ENCODE measurements around the gene TMEM213. TPM values are rescaled to one million over a fixed set of nuclear protein-coding genes. Genes with fewer than 3 reads are reported as not detected.

The TMEM213 gene
- polyA plus RNA-seq, 1 donor (not counting 4 experiments of a cell fraction or from before 2014, with no cell fraction given): not detected

- Histone ChIP-seq H2AFZ (ENCODE audit: control insufficient read depth, low read length) (no peak overlapping the region), H3K27me3 (ENCODE audit: control insufficient read depth, extremely low read depth, insufficient read depth, low read length) (no peaks in the 10 kb centered on the region), H3K9ac (ENCODE audit: control insufficient read depth, extremely low read depth, insufficient read depth, low read length) (no peak overlapping the region), H3K4me1 (ENCODE audit: control insufficient read depth, extremely low read depth, insufficient read depth, low read length) (peaks cover 25% of the 10 kb centered on the region), H3K4me2 (ENCODE audit: control insufficient read depth, extremely low read depth, insufficient read depth, low read depth, low read length) (no peak overlapping the region), H3K9me3 (ENCODE audit: control insufficient read depth, low read depth, low read length) (no peaks in the 10 kb centered on the region), H3K36me3 (ENCODE audit: control insufficient read depth in 2 of 2, extremely low read depth in 1 of 2, insufficient read depth in 2 of 2, low read length in 2 of 2) (no peaks in the 10 kb centered on the region), H3K27ac (ENCODE audit: control insufficient read depth, insufficient read depth, low read length) (no peak overlapping the region), H3K79me2 (ENCODE audit: control insufficient read depth, insufficient read depth, low read length) (no peaks in the 10 kb centered on the region), H4K20me1 (ENCODE audit: control insufficient read depth, extremely low read depth, insufficient read depth, low read length) (no peaks in the 10 kb centered on the region), H3K9me1 (ENCODE audit: control insufficient read depth, extremely low read depth, insufficient read depth, low read length) (no peaks in the 10 kb centered on the region), H3K4me3 (ENCODE audit: control insufficient read depth in 2 of 3, extremely low read depth in 1 of 3, insufficient read depth in 2 of 3, low read depth in 1 of 3, low read length in 3 of 3) (no peak overlapping the region)
- DNase-seq (ENCODE audit: low read depth, low spot score) (no peak), FAIRE-seq (no peak)
- dilution Hi-C loops (cut with MboI; ENCODE audit: extremely low pct_ligation_motif_present, low sequenced_read_pairs): no loop called here
- TF ChIP-seq EZH2 (IDR thresholded peaks at IDR 0.05; ENCODE audit: low read length) (no peak), CTCF (optimal IDR thresholded peaks at IDR 0.05 in 1 of 3, IDR thresholded peaks at IDR 0.05 in 1 of 3, conservative IDR thresholded peaks at IDR 0.05 in 1 of 3; ENCODE audit: extremely low read depth in 1 of 3, insufficient read depth in 2 of 3, low read length in 3 of 3) (no peak)
Measured at GRCh38 chr7:138878051-138878450, 80.3 kb downstream of the TMEM213 start.

GRCh38 chr7:138878856-138879255 lies 81.1 kb downstream of the TMEM213 start:
- no peak for DNase-seq (ENCODE audit: low read depth, low spot score)
- TF ChIP-seq EZH2 (IDR thresholded peaks at IDR 0.05; ENCODE audit: low read length): no peak
- TF ChIP-seq CTCF (optimal IDR thresholded peaks at IDR 0.05 in 1 of 3, IDR thresholded peaks at IDR 0.05 in 1 of 3, conservative IDR thresholded peaks at IDR 0.05 in 1 of 3; ENCODE audit: extremely low read depth in 1 of 3, insufficient read depth in 2 of 3, low read length in 3 of 3): no peak
- Histone ChIP-seq H3K27me3 (ENCODE audit: control insufficient read depth, extremely low read depth, insufficient read depth, low read length) (no peaks in the 10 kb centered on the region), H3K4me1 (ENCODE audit: control insufficient read depth, extremely low read depth, insufficient read depth, low read length) (peaks cover 18% of the 10 kb centered on the region), H3K79me2 (ENCODE audit: control insufficient read depth, insufficient read depth, low read length) (no peaks in the 10 kb centered on the region), H3K9me1 (ENCODE audit: control insufficient read depth, extremely low read depth, insufficient read depth, low read length) (no peaks in the 10 kb centered on the region), H4K20me1 (ENCODE audit: control insufficient read depth, extremely low read depth, insufficient read depth, low read length) (no peaks in the 10 kb centered on the region), H2AFZ (ENCODE audit: control insufficient read depth, low read length) (no peak overlapping the region), H3K9ac (ENCODE audit: control insufficient read depth, extremely low read depth, insufficient read depth, low read length) (no peak overlapping the region), H3K36me3 (ENCODE audit: control insufficient read depth in 2 of 2, extremely low read depth in 1 of 2, insufficient read depth in 2 of 2, low read length in 2 of 2) (no peaks in the 10 kb centered on the region), H3K9me3 (ENCODE audit: control insufficient read depth, low read depth, low read length) (no peaks in the 10 kb centered on the region), H3K4me2 (ENCODE audit: control insufficient read depth, extremely low read depth, insufficient read depth, low read depth, low read length) (no peak overlapping the region), H3K4me3 (ENCODE audit: control insufficient read depth in 2 of 3, extremely low read depth in 1 of 3, insufficient read depth in 2 of 3, low read depth in 1 of 3, low read length in 3 of 3) (no peak overlapping the region), H3K27ac (ENCODE audit: control insufficient read depth, insufficient read depth, low read length) (no peak overlapping the region)
- no peak for FAIRE-seq
- dilution Hi-C loops (cut with MboI; ENCODE audit: extremely low pct_ligation_motif_present, low sequenced_read_pairs): no loop called here

All from keratinocyte (primary cell).